Glomerular endothelial cell (primary cell): ENCODE measurements around the gene CYSRT1. TPM values are rescaled to one million over a fixed set of nuclear protein-coding genes. Genes with fewer than 3 reads are reported as not detected.

Experiments
- DNase-seq: peaks from one replicate; pipeline ENCODE4 v3.0.0-alpha.2; 2011; ENCODE audit warnings: low read depth, low spot score; ENCODE audit errors: extremely low read depth
- total RNA-seq: library from RNA; depleted of rRNA; stranded (reverse); fragments of >200 nt; gene quantifications from 2 replicates; pipeline ENCODE4 v1.2.3, GENCODE V29; 2015

Gene CYSRT1
- total RNA-seq, 1 donor from 2014 or later: 0.41 TPM

DNA sequence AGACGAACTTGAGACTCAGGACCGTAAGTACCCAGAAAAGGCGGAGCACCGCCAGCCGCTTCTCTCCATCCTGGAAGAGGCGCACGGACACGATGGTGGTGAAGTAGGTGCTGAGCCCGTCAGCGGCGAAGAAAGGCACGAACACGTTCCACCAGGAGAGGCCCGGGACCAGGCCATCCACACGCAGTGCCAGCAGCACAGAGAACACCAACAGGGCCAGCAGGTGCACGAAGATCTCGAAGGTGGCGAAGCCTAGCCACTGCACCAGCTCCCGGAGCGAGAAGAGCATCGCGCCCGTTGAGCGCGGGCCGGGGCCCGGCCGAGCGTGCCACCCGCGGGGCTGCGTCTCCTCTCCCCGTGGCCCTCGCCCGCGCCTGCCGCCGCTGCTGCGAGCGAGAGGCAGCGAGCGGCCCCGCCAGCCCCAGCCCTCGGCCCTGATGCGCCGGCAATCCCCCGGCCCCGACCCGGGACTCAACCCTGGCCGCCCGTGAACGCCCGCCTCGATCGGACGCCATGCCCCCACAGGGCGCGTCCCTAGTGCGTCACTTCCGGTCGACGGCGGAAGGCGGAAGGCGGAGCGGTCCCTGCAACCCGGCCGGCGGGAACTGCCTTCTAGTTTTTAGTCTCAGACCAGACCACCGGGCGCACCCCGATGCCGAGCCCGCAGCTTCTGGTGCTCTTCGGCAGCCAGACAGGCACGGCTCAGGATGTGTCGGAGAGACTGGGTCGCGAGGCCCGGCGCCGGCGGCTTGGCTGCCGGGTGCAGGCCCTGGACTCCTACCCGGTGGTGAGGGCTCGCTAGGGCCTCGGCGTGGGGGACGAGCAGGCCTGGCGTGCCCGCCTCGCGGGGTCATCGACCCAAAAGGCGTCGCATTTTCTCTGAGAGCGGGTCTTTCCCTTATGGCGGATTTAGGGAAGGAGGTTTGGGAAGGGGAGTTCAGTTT, 19.6 kb upstream of the CYSRT1 start, which contains the start of the genes NDOR1 and TMEM203:
TSS of gene NDOR1 (plus strand) at position 575 of the 944 bp plus-strand sequence. CDS start at position 653, 78 bp downstream.
TSS of gene TMEM203 (minus strand) at position 523 of the 944 bp plus-strand sequence. CDS start at position 289, 234 bp downstream.
- no peak for DNase-seq

DNA sequence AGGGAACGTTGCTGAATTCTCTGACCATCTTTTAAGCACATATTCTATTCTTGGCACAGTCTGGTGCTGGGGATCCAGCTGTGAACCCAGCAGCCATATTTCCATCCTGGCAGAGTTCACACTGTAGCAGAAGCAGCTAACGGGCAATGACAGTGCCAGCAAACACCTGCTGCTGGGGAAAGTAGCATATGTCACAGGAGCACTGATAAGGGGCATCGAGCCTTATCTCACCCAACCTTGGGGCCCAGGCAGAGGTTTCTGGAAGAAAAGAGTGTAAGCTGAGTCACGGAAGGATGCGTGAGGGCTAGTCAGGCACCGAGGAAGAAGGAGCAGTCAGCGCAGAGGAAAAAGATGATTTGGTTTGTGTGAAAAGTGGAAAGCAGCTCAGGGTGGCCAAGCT, 18.4 kb upstream of the CYSRT1 start:
- no peak for DNase-seq

DNA sequence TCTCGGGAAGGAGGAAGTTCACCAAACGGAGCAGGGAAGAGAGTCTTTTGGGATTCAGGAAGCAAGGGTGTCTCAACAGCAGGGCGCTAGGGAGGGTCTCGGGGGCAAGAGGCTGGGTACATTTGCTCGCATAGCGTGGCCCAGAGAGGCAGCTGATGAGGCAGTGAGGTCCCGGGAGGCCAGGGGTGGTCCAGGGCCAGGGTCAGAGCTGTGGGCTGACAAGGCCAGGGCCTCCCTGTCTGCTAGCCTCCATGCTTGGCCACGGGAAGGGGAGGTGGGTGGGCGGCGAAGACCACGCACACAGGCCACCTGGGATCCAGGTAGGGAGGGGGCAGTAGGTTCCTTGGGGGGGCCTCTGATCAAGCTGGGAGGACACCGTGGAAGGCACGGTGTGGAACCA, 13.4 kb upstream of the CYSRT1 start:
- no peak for DNase-seq

DNA sequence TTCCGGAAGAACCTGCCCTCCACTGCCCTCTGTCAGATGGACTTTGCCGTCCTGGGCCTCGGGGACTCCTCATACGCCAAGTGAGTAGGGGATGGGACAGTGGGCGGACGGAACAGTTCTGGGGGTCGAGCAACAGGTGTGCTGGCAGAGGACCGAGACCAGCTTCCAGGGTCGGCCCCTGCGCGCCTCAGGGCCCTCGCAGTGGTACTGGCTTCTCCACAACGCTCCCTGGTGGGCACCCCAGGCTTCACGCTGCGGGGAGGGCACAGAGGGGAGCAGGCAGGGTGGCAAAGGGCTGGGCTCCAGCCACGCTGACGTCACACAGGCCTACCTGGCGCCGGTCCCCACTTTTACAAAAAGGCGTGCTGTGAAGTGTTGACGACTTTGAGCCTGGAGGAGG, 12.5 kb upstream of the CYSRT1 start:
- no peak for DNase-seq

DNA sequence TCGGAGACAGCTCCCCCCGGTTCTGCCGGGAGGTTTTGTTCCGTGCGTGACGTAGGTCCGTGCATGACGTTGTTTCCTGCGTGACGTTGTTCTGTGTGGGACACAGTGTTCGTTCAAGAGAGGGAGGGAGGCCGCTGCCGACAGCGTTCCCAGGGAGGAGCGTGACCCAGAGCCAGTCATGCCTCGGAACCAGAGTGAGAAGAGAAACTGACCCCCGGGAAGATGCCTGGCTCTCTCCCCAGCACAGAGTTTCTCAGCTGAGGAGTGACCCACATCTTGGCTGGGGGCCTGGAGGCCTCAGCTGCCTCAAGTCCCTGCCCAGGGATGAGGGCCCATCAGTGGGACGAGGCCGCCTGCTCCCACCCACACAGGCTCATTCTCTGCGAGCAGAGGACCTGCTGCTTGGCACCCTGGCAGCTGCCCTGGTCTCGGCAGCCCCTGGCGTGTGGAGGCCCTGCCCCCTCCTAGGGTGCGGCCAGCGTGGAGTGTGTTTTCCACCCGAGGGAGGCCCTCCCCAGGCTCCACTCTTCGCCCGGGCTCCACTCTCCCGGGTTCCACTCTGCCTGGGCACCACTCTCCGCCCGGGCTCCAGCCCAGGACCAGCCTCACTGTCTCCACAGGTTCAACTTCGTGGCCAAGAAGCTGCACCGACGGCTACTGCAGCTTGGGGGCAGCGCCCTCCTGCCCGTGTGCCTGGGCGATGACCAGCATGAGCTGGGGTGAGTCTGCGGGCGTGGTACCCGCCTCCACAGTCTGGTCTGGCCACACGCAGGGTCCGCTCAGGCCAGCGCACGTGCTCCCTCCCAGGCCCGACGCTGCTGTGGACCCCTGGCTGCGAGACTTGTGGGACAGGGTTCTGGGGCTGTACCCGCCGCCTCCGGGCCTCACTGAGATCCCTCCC, 11.6 kb upstream of the CYSRT1 start:
- no peak for DNase-seq

DNA sequence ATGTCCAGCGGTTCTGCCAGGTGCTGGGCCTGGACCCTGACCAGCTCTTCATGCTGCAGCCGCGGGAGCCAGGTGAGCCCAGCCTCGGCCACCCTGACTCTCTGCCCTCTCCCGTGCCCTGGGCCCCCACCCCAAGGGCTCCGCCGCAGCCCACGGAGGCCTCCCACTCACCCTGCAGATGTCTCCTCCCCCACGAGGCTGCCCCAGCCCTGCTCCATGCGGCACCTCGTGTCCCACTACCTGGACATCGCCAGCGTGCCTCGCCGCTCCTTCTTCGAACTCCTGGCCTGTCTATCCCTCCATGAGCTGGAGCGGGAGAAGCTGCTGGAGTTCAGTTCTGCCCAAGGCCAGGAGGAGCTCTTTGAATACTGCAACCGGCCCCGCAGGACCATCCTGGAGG, 10.4 kb upstream of the CYSRT1 start:
- no peak for DNase-seq

DNA sequence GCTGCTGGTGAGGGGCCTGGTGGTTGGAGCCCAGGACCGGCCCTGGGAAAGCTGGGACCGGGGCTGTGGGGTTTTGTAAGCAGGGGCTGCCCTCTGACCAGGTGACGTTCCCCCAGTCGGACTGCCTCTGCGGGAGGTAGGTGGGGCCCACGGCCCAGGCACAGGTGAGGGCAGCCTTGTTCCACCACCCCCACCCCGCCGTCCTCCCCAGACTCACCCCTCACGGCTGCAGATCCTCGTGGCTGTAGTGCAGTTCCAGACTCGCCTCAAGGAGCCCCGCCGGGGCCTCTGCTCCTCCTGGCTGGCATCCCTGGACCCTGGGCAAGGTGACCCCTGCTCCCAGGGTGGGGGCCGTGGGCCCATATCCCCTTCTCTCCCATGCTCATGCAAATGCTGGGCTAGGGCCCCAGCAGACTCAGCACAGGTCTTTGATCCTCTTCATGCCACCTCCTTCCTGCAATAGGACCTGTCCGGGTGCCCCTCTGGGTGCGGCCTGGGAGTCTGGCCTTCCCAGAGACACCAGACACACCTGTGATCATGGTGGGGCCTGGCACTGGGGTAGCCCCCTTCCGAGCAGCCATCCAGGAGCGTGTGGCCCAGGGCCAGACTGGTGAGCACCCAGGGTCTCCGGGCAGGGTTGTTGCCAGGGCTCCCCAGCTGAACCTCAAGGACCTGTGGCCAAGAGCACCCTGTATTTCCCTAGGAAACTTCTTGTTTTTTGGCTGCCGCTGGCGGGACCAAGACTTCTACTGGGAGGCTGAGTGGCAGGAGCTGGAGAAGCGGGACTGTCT, 9.6 kb upstream of the CYSRT1 start:
- no peak for DNase-seq

DNA sequence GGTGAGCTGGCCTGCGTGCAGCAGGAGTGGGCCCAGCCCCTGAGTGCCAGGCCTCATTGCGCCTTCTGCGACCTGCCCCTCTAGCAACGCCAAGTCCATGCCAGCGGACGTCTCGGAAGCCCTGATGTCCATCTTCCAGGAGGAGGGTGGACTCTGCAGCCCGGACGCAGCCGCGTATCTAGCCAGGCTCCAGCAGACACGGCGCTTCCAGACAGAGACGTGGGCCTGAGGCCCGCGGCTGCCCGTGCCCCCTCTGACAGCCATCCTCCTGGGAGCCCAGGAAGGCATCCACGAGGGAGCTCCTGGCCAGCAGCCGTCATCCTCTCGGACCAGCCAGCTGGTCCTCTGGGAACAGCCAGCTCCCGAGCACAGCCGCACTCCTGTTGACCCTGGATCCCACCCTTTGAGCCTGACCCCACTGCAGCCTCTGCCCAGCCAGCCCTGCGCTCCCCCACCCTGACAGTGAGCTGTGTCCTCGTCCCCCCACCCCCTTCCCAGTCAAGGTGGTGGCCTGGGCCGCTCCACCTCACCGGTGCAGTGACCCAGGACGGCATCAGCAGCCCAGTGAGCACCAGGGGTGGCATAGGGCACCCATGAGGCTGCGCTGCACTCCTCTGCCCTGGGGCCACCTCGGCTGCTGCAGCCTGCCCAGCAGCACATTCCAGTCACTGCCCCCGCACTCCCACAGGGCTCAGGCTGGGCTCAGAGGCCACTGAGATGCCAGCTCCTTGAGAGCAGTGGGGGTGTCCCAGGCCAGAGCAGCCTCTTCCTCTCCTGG, 8.6 kb upstream of the CYSRT1 start:
- no peak for DNase-seq

DNA sequence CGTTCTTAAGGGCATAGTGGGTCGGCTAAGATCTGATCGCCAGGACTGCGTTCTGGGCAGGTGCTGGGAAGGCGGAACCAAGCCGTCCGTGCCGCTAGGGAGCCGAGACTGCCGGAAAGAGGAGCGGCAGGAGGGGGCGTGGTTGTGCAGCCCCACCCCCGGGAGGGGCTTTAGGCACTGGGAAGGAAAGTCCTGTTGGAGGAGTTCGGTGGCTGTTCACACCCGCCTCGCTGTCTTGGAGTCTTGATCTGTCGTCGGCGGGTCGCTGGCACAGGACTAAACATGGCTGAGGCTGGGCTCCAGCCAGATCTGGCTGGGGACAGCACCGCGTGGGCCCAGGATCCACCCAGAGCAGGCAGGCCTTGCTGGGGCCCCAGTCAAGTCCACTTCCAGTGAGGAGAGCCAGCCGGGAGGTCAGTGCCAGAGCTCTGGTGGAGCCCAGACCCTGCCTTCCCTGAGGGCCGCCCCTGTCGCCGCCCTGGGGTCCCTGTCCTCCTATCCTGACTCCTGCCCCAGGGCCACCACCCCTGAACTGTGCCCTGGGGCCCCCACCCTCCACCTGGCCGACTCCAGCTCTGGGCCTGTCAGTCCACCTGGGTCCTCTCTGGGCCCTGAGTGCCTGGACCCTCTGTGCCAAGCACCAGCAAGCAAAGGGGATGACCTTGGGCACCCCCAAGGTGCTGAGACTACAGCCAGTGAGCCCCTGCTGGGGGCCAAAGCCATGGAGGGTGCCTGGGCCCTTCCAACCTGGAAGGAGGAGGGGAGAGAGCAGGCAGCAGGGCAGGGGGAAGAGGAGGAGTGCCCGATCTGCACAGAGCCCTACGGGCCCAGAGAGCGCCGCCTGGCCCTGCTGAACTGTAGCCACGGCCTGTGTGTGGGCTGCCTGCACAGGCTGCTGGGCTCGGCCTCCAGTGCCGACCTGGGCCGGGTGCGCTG, 7.4 kb upstream of the CYSRT1 start:
- no peak for DNase-seq

DNA sequence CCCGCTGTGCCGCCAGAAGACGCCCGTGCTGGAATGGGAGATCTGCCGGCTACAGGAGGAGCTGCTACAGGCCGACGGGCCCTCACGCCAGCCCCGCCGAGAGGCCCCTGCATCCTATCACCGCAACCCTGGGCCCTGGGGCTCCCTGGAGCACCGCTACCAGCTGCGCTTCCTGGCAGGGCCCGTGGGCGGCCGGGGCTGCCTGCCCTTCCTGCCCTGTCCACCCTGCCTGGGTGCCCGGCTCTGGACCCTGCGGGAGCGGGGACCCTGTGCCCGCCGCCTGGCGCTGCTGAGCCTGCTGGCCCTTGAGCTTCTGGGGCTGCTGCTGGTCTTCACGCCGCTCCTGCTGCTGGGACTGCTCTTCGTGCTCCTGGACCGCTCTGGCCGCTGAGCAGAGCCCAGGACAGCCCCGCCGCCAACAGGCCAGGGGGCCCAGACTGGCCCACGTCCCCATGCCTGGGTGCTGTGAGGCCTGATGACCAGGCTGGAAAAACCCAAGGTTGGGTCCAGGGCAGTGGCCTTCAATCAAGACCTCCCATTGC, 6.7 kb upstream of the CYSRT1 start:
- no peak for DNase-seq

DNA sequence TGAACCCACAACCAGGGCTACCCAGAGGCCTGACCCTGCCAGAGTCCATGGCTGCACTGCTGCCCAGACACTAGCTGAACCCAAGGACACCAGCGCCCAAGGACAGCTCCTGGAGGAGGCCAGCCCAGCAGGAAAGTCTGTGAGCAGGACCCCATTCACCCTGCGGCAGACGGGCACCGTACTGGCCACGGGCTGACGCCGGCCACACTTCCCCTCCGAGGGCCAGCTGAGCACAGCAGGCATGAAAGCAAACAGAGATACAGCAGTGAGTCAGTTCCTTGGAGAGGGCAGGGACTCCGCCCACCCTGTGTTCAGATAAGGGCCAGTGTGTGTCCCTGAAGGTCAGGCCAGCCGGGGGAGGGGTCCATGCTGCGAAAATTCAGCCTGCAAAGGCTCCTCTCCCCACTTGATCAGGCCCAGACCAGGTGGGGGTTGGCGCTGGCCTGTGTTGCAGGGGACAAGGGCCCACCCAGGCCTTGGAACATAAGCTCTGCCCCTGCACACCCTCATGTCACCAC, 6.2 kb upstream of the CYSRT1 start:
- DNase-seq: no peak

DNA sequence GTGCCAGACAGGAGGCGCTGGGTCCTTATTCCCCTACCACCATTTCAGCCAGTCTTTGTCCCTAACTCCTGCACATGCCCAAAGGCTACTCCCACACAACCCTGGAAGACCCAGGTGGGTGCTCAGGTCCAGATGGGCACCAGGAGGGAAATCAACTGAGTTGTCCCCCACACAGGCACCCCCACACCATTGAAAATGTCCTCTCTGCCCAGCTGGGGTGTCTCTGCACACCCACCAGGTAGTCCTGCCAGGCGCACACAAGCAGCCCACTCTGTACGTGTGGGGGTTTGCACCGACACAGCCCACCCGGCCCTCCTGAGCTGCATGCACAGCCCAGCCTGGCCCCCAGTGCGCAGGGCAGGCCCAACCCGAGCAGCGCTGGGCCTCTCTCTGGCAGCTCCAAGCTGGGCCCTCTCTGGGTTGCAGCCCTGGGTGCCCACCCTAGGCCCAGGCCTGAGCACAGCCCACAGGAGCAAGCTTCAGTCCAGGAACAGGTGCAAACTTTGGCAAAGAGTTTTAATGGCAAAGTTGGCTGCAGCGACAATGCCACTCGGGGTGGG, 5.1 kb upstream of the CYSRT1 start:
- no peak for DNase-seq

DNA sequence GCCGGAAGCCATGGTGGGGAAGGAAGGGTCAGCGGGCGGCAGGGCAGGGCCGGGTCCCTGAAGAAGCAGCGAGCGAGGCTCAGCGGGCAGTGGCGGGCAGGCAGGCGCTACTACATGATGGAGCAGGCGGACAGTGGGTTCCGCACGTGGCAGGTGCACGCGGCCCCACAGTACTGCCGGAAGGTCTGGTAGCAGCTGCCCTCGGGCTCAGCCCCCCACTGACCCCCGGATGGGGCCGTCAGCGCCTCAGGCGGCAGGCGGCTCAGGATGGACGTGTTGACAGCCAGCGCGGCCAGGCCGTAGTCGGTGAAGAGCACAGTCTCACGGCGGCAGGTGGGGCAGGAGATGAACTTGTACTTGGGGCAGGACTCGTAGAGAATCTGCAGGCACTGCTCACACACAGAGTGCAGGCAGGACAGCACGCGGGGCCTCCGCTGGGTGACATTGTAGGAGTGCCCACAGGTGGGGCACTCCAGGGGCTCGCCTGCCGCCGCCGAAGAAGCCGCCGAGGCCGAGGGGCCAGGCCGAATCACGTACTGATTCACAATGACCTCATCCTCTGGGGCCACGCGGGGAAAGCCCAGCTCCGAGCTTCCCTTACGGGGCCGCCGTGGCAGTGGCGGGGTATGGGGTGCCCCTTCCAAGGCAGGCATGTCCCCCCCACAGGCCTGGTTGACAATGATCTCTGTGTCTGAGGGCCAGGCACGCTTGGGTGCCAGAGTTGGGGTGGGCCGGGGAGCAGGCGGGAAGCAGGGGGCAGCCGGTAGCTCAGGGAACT, 4.5 kb upstream of the CYSRT1 start:
- no peak for DNase-seq

DNA sequence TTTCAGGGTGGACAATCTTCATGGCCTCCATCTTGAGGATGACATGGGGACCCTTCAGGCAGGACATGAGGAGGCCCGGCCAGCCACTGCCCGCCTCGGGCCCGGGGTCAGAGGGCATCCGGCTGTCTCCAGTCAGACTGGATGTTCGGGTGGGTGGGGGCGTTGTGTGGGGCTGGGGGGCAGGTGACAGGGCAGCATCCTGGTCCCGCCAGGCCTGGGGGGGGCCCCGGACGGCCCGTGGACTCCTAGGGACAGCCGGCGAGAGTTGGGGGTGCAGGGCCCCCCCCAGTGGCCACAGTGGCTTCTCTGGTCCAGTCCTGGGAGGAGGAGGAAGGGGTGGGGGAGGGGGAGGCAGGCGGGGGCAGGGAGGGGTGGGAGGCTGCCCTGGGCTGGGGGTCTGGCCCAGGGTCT, 3.9 kb upstream of the CYSRT1 start:
- DNase-seq: no peak

DNA sequence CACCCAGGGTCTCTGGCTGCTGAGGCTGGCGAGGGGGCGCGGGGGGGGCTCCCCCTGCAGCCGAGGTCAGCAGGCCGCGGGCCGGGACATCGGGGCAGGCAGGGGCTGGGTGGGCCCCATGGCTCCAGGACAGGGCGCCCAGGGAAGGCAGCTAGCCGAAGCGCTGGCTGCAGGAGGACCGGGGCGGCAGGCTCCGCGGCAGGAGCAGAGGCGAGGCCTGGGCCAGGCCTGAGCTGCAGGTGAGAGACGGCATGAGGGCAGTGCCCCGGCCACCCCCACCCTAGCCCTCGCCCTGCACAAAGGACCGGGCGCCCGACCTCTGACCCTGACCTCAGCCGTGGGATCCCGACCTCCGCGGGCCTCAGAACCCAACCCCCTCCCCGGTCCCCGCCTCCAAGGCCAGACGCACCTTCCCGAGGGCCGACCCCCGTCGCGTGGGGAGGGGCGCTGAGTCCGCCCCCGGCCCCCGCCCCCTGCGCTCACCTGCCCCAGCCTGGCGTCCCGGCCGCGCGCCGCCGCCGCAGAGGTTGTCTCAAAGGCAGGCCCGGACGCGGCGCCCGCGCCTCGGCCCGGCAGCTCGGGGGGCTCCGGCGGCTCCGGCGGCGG, 3.4 kb upstream of the CYSRT1 start:
- DNase-seq: no peak

DNA sequence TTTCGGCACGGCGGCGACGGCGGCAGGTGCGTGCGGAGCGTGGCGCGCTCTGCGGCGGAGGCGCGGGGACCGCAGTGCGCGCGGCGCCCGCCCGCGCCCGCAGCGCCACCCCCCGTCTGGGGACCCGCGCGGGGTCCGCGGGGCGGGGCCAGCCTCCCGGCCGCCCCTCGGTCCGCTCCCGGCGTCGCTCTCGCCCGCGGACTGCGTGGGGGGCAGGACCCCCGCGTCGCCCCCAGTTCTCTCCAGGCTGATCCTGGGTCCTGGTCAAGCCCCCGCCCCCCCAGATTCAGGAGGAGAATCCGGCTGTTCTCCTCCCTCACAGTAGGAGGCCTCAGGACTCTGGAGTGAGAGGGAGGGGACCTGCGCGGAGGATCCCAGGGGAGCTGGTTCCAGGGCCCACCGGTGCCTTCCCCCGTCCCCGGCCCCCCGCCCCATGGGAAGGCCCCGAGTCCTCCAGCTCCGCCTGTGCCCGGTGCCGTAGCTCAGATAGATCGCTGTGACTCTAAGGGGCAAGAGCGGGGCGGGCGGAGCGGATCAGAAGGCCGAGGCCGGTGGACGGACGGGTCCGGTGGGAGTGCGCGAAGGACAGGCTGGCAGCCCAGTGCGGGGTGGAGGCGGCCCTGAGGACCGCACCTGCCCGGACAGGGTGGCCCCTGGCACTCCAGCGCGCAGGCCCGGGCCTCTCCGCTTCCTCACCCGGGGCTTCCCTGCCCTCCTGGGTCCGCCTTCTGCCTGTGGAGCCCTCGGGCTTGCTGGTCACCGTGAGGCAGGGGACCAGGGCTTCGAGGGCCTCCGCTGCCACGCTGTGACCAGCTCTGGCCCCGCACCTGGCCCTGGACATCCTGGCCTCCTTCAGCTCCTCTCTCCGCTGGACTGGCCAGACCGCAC, 2.5 kb upstream of the CYSRT1 start, which contains the start of gene RNF208:
TSS of gene RNF208 (minus strand) at position 51 of the 888 bp plus-strand sequence. CDS start 1,028 bp downstream, outside the sequence.
- DNase-seq: no peak
